Activated CD8-positive, alpha-beta memory T cell treated with anti-CD3 and anti-CD28 coated beads for 36 hours (primary cell): ENCODE measurements around the gene PES1. TPM values are rescaled to one million over a fixed set of nuclear protein-coding genes. Genes with fewer than 3 reads are reported as not detected.
"Not testable (repeated sequence)": the region's sequence is repeated elsewhere in the genome, so short reads cannot be mapped to it uniquely, and the experiment has no call there.

ENCODE experiments used
- CTCF ChIA-PET: fragments of 350-600 bp; sonication (Branson Sonifier 250); formaldehyde crosslinking; loops from one replicate; lab custom pipeline; 2021; ENCODE audit warnings: antibody characterized with exemption; lab: Charles Lee
- POLR2A ChIA-PET: fragments of 350-600 bp; sonication (Branson Sonifier 250); formaldehyde crosslinking; loops from one replicate; lab custom pipeline; 2021; ENCODE audit warnings: antibody characterized with exemption; lab: Charles Lee
- total RNA-seq, 2 experiments: library from RNA; stranded (reverse); gene quantifications; one replicate each; pipeline ENCODE4 v1.2.3, GENCODE V29; 2021

The PES1 gene
- total RNA-seq = 100 to 1,000 TPM; 183 to 184 TPM

- POLR2A ChIA-PET = interaction anchor here (1.2 kb wide), 1 partner anchor 163 kb away, joined by 3 read pairs; no protein-coding TSS in a partner anchor
Measured at GRCh38 chr22:30591588-30592359, at the start of gene PES1. TSS of gene PES1 (minus strand) at chr22:30591910. CDS start at chr22:30591833, 77 bp downstream.

DNA sequence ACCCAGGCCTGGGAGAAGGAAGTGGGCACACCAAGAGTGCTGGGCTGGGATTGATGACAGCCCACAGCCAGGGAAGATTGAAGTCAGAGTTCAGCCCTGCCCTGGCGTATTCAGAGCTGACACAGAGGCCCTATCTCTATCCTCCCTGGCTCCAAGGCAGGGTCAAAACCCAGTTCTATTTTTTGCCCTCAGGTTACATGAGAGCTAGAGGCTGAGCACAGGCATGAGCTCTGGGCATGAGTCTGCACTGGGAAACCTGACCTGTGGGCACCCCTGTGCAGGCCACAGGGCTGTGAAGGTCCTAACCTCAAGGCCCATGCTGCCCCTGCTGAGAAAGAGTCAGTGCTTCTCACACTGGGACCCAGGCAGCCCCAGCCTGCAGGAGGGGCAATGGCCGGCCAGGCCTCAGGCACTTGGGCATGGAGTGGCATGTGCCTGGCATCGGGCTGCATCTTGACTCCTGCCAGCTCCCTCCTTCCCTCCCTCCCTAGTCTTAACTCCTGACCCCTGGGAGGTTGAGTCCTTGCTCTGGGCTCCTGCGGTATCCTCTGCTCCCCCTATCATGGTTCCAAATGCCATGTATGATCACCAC, 49.2 kb upstream of the PES1 start:
- POLR2A ChIA-PET = interaction anchor here (0.7 kb wide), 1 partner anchor 353 kb away, joined by 7 read pairs; no protein-coding TSS in a partner anchor
- CTCF ChIA-PET = no interaction called here

More at GRCh38 chr22:30591588-30592359, at the start of gene PES1:
- CTCF ChIA-PET = interaction anchor here (0.9 to 1.8 kb wide), 3 partner anchors 16 to 235 kb away, joined by 3 to 7 read pairs (median 3); partner anchors contain the start of genes CCDC157 and SF3A1

GRCh38 chr22:30640361-30640760, 48.7 kb upstream of the PES1 start:
- ChIA-PET POLR2A (no interaction called here), CTCF (no interaction called here)

DNA sequence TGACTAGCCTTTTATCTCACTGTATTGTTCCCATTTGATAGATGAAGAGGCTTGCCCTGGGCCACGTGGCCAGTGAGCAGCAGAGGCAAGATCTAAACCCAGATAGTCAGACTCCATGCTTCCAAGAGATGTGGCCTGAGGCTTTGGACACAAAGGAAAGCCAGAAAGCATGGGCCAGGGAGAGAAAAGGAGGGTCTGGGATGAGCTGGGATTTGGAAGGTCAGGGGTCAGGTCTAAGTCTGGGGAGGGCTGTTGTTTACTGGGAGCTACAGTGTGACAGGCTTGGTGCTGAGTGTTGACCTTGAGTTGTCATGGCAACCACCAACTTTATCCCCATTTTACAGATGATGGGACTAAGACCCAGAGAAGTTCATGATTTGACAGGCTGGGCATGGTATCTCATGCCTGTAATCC, 46.0 kb upstream of the PES1 start:
- POLR2A ChIA-PET = no interaction called here
- CTCF ChIA-PET = interaction anchor here (0.7 to 1.2 kb wide), 2 partner anchors 12 to 102 kb away, joined by 3 to 5 read pairs; no protein-coding TSS in a partner anchor

GRCh38 chr22:30636226-30637077, 44.7 kb upstream of the PES1 start:
- CTCF ChIA-PET = interaction anchor here (0.9 to 4.3 kb wide), 6 partner anchors 8 to 285 kb away, joined by 3 to 90 read pairs (median 12); no protein-coding TSS in a partner anchor
- POLR2A ChIA-PET = interaction anchor here (1.6 to 2.9 kb wide), 4 partner anchors 7 to 109 kb away, joined by 15 to 20 read pairs (median 17); no protein-coding TSS in a partner anchor

- POLR2A ChIA-PET = interaction anchor here (0.7 to 2.9 kb wide), 6 partner anchors 8 to 120 kb away, joined by 6 to 20 read pairs (median 16); partner anchors contain the start of gene TCN2
- CTCF ChIA-PET = interaction anchor here (0.7 to 4.3 kb wide), 20 partner anchors 8 to 334 kb away, joined by 3 to 90 read pairs (median 6); partner anchors contain the start of genes DUSP18, MORC2, OSBP2 and TCN2
Measured at GRCh38 chr22:30635273-30636225, 43.8 kb upstream of the PES1 start, which contains the start of gene SLC35E4. TSS of gene SLC35E4 (plus strand) at chr22:30635781. CDS start at chr22:30636451, 670 bp downstream.

DNA sequence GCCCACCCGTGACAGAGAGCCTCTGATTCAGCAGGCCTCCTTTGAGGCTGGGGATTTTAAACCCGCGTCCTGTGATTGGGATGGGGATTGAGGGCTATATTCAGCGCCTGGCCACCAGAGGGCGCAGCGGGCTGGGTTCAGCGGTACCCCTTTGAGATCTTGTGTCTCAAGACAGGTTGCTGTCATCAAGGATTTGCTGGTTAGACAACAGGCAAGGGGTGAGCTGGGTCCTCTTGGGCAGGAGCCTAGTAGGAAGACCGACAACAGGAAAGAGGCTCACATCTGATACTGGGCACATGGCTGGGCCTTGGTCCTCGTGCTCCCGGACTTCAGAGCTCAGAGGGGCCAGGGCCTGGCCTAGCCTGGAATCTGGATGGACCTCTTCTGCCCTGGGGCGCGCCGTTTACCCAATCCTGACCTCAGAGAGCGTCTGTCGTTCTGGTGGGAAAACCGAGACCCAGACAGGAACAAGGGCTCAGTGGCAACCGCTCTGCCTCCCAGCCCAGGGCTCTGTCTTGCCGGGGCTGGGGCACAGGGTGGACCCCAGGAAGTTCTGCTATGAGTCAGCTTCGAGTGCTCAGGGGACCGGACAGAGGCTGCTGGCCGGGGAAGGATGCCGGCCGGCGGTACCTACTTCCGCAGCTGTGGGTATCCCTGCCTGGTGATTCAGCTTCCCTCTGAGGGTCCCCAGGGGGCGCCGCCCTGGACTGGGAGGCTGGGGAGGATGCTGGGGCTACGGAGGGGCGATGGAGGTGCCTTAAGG, 42.9 kb upstream of the PES1 start:
- ChIA-PET CTCF (interaction anchor here (0.7 to 4.3 kb wide), 24 partner anchors 9 to 335 kb away, joined by 3 to 90 read pairs (median 6); partner anchors contain the start of genes DUSP18, MORC2, OSBP2 and PES1), POLR2A (interaction anchor here (1.4 to 2.9 kb wide), 5 partner anchors 9 to 120 kb away, joined by 10 to 20 read pairs (median 16); no protein-coding TSS in a partner anchor)

DNA sequence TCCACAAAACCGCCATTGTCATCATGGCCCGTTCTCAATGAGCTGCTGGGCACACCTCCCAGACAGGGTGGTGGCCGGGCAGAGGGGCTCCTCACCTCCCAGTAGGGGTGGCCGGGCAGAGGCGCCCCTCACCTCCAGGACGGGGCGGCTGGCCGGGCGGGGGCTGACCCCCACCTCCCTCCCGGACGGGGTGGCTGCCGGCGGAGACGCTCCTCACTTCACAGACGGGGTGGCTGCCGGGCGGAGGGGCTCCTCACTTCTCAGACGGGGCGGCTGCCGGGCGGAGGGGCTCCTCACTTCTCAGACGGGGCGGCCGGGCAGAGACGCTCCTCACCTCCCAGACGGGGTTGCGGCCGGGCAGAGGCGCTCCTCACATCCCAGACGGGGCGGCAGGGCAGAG, 39.8 kb upstream of the PES1 start:
- CTCF ChIA-PET, POLR2A ChIA-PET: not testable (repeated sequence)

- CTCF ChIA-PET = interaction anchor here (0.7 kb wide), 1 partner anchor 197 kb away, joined by 3 read pairs; no protein-coding TSS in a partner anchor
- POLR2A ChIA-PET = no interaction called here
Measured at GRCh38 chr22:30628491-30628890, 36.8 kb upstream of the PES1 start.

GRCh38 chr22:30627471-30627870, 35.8 kb upstream of the PES1 start:
- CTCF ChIA-PET = no interaction called here
- POLR2A ChIA-PET = no interaction called here

- POLR2A ChIA-PET = no interaction called here
- CTCF ChIA-PET = no interaction called here
Measured at GRCh38 chr22:30626413-30626812, 34.7 kb upstream of the PES1 start.

GRCh38 chr22:30619909-30620308, 28.2 kb upstream of the PES1 start:
- CTCF ChIA-PET = interaction anchor here (0.7 kb wide), 1 partner anchor 327 kb away, joined by 4 read pairs; no protein-coding TSS in a partner anchor
- POLR2A ChIA-PET = interaction anchor here (0.7 kb wide), 2 partner anchors 88 to 272 kb away, joined by 3 to 4 read pairs; no protein-coding TSS in a partner anchor

DNA sequence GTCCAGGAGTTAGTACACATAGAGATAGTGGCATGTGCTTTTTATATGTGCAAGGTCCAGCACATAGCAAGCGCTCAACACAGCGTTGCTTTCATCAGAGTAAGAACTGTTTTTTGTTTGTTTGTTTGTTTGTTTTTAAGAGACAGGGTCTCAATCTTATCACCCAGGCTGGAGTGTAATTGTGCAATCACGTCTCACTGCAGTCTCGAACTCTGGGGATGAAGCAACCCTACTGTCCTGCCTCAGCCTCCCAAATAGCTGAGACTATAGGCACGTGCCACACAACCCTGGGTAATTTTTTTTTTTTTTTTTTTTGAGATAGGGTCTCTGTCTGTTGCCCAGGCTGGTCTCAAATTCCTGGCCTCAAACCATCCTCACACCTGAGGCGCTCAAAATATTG, 26.1 kb upstream of the PES1 start:
- CTCF ChIA-PET = interaction anchor here (1.0 kb wide), 1 partner anchor 12 kb away, joined by 3 read pairs; no protein-coding TSS in a partner anchor
- POLR2A ChIA-PET = no interaction called here

- POLR2A ChIA-PET = no interaction called here
- CTCF ChIA-PET = no interaction called here
Measured at GRCh38 chr22:30615543-30615954, 23.8 kb upstream of the PES1 start.

GRCh38 chr22:30614879-30615278, 23.2 kb upstream of the PES1 start:
- CTCF ChIA-PET = interaction anchor here (0.8 kb wide), 1 partner anchor 20 kb away, joined by 3 read pairs; no protein-coding TSS in a partner anchor

DNA sequence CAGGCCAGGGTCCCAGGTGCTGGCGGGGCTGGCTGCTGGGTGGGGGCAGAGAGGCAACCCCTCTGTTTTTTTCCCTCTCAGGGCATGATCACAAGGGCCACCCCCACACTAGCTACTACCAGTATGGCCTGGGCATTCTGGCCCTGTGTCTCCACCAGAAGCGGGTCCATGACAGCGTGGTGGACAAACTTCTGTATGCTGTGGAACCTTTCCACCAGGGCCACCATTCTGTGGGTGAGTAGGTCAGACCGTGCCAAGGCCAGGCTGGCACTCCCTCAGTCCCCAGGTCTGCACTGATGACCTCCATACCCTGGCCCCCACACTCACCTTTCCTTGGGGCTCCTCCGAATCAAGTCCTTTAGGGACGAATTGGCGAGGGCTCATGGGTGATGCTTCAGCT, 22.6 kb upstream of the PES1 start:
- ChIA-PET CTCF (interaction anchor here (0.6 to 0.8 kb wide), 2 partner anchors 20 to 575 kb away, joined by 3 read pairs; no protein-coding TSS in a partner anchor), POLR2A (no interaction called here)

More at GRCh38 chr22:30614879-30615278, 23.2 kb upstream of the PES1 start:
- POLR2A ChIA-PET = no interaction called here
